SK-N-DZ (cell line): ENCODE data around the gene KCNQ1.

Experiments
- DNase-seq: peaks from one replicate; pipeline ENCODE4 v3.0.0-alpha.2; 2015; ENCODE audit warnings: low spot score

The KCNQ1 gene

DNA sequence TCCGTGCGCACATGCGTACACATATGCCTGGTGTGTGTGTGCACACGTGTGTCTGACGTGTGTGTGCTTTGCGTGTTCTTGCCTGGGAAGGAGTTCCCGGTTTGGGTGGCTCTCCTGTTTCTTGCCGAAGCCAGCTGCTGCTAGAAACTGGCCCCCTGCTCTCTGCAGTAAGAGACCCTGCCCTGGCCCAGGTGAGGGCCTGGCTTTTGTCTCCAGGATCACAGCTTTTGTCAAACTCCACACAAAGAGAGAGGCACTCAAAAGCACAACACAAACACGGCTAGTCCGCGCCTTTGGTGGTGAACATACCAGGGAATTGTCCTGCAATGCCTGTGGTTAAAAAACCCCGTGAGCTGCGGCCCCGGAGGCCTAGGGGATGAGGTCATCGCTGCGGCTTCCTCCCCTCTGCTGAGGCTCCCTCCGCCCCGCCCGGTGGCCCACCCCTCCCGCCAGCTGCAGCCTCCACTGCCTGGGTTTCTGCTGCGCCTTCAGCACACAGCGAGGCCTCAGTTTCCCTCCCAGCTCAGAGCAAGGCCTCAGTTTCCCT lies 88.9 kb downstream of the KCNQ1 start:
- DNase-seq = peak; percentile 16

DNA sequence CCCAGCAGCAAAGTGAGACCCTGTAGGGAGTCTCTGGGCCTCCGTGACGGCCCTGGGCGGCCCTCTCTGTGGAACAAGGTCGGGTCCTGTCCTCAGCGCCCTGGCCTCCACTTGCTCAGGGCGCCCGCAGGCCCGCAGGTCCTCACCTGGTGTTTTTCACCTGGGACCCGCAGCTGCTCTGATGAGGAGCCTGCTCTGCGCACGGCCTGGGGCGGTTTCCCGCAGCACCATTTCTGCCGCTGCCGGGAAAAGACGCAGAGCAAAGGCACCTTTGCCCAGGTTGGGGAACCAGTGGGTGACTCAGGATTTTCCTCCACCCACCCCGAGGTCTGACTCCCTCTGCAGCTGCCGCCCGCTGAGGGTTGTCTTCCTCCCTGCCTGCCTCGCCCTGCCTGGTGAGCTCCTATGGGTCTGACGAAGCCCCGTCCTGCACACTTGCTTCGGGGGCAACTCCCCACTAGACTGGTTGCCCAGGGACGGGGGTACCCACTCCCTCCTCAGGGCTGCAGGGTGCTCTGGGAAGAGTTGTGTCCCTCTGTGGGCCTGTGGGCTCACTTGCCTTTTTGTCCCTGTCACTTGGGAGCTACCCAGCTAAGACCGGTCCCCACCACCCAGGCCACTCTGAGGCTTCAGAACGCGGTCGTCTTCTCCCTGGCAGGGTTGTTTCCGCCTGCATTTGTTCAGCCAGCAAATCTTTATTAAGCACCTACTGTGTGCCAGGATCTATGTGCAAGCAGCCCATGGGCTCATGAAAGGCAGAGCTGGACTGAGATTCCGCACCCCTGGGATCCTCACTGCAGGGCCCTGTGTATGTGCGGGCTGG lies 89.5 kb downstream of the KCNQ1 start:
- no peak for DNase-seq

DNA sequence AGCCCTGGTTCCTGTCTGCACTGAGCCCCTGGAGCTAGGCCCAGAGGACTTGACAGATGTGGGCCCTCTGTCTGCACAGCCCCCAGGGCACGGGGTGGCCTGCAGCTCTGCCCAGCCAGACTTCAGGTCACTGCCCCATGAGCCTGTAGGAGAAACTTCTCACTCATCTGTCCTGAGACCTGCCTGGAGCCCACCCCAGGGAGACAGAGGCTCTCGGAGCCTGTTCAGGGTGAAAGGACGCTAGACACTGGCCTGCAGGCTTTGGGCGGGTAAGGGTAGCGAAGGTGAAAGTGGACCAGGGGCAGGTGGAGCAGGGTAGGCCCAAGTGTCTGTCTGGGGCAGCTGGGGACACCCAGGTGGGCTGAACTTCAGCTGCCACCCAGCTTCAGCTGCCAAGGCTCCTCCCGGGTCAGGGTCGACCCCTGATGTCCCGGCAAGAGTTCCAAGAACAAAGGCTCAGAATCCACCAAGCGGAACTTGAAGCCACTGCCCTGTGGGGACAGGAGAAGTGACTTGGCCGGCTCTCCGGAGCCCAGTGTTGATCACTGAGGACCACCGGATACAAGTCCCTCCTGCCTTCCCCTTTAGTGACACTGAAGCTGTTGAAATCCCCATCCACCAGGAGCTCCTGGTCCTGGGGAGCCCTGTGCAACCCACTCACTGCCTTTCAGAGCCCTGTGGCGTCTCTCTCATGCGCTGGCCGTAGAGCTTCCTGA lies 90.3 kb downstream of the KCNQ1 start:
- no peak for DNase-seq

DNA sequence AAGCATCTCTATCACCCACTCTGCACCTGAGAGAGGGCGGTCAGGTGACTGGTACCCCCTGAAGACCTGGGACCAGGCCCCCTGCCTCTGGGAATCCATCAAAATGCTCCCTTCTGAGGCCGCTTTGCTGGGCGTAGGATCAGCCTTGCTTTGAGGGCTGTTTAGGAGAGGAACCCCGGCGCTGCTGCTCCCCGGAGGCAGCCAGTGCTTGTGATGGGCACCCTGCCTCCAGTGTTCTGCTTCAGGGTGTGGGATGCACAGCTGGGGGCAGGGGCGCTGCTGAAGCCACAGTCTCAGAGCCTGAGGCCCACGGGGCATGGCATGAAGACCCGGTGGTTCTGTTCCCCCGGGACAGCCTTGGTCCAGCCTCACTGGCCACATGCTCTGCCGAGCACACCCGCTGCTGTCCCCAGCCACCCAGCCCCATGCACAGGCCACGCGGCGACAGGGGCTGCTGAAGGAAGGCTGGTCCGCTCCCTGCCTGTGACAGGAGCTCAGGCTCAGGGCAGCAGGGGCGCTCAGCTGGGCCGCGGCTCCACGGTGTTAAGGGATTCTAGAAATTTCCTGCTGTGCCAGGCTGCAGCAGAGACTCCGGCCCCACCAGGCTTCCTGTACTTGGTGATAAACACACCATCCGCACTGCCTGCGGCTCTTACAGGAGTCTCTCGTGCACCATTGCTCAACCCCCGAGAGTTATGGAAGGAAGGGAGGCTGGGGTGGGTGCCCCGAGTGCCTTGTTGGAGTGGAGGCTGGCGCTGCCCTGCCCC lies 91.0 kb downstream of the KCNQ1 start:
- no peak for DNase-seq

DNA sequence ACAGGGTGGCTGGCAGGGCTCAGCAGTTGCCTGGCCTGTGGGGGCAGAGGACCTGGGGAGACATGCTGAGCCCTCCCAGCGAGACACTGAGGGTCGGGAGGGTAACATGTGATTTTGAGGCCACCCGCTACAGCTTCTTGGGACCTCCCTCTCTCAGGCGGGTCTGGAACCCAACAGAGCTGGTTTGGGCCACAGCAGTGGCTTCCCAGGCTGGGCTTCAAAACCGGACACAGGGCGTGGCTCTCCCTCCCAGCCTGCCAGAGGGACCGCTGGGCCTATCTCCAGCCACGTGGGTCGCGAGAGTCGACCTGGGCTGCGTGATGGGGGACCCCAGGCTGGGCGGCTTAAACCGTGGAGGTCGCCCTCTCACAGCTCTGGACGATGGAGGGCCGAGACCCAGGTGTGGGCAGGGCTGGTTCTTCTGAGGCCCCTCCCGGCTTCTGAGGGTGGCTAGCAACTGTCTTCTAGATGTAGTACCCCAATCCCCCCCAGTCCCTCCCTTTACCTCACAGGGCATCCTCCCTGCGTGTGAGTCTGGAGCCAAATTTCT lies 91.7 kb downstream of the KCNQ1 start:
- no peak for DNase-seq

DNA sequence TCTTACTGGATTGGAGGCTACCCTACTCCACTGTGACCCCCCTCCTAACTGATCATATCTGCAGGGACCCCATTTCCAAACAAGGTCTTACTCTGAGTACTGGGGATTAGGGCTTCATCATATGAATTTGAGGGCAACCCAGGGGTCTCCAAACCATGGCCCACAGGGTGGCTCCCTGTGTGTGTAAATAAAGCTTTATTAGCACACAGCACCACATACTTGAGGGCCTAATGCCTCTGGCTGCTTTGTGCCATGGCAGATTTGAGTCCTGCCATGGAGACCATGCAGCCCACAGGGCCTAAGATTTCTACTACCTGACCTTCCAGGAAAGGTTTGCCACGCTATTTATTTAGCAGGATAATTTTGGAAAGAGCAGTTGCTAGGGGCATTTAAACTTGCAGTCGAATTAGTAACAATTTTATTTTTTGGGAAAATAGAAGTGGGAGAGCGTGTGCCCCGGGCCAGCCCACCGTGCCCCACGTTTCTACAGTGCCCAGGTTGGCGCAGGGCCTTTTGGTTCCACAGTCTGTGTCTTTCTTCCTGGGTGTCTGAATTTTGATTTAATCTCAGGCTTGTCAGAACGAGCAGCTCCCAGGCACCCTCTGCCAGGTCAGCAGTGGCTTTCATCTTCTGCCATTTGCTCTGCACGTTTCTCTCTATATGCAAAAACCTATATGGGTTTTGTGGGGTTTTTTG lies 92.3 kb downstream of the KCNQ1 start:
- DNase-seq = no peak

DNA sequence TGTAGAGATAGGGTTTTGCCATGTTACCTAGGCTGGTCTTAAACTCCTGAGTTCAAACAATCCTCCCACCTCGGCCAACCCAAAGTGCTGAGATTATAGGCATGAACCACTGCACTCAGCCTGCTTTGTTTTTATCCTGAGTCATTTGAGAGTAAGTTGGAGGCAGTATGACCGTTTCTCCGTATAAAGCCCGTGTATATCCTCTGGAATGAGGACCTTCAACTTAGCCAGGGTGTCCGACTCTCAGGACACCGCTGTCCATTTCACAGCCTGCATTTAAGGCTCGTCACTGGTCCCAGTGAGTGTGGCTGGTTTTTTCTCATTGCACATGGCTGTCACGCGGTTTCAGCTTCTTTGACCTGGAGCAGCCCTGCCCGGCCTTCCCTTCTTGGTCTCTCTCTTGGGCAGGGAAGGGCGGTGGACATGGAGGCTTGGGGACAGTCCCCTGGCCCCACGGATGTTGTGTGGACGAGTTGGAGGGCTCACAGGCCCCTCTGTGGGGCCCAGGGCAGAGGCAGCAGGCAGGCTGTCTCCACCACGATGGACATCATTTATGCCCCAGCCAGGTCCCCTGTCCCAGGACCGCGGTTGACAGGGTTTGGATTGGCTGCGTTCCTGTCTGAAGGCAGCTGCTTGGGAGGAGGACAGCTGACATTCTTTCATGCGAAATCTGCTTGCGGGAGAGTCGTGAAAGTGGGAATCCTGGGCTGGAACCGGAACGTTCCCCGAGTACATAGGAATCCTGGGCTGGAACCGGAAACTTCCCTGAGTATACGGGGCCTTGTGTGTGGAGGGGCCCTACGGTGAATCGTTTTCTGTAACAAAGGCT lies 93.3 kb downstream of the KCNQ1 start:
- DNase-seq = no peak

DNA sequence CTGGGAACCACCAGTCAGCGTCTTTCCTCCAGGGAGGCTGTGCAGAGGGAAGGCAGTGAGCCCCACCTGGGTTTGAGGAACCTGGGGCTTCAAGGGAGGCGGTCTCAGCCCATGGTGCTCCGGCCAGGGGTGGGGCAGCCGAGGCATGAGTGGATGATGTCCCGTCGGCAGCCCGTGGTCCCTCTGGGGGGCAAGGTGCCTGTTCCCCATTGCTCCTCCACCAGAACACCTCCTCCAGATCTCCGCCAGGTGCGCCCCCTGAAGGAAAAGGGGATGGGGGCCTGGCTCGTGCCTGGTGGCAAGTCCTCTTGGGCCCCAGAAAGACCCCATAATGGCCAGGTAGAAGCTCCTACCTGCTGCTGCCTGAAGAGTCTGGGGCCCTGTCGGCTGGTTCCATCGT lies 94.1 kb downstream of the KCNQ1 start:
- no peak for DNase-seq

DNA sequence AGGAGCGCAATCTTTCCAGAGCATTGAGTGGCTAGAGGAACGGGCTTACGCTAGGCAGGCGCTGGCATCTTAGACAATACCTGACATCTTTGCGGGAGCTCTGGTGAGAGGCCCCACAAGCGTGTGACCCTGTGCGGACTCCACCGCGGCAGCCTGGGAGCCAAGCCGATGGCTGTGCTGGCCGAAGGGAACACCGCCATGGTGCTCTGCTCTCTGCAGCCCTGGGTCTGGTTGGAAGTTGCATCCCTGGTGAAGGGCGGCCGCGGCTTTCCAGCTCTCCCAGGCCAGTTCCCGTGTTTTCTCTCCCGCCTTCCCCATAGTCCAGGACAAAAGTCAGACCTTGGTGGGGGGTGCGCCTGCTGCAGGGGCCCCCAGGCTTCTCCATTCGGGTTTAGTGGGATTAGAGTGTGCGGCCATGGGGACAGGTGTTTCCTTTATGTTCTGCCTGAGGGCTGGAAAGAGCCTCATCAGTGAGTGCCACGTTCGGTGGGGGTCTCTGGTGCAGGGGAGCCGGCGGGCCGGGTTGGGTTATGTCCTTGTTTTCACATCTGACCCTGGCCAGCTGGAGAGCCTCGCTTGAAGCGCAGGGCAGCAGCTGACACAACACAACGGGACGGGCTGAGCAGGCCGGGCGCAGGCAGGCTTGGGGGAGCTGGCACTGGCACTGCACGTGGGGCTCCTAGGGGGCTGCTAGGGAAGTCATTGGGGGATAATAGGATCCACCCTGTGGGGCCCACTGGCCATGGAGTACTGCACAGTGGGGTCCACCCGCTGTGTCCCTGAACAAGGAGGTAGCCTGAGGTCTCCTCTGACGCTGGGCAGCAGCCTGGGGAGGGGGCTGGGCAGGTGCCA lies 94.8 kb downstream of the KCNQ1 start:
- DNase-seq = no peak

DNA sequence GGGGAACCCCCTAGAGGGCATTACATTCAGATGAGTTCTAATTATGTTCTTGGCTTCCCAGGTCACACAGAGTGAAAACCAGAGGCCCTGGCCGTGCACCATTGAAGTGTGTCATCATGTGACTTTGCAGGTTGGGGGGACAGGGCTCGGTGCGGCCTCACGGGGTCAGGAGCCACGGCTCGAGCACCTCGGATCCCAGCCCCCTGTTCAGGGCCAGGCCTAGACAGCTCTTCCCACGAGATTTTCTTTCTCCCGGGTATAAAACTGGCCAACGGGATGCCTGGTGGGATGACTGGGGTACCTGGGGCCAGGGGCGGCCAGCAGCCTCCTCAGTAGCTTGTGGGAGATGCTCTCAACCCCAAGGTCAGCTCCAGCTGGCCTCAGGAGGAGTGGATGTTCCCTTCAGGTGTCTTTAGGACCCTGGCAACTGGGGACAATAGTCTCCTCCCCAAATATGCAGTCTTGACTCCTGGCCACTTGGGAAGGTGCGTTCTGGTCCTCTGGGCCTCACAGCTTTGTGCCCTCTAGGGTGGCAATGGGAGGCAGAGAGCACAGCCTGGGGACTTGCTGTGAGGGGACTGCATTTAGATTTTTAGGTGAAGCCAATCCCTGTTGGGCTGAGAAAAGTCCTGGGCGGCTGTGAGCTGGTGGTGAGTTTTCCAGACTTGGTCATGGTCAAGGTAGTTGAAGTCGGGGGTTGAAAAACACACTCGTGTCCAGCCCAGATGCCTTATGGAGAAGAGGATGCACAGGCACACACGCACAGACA lies 95.6 kb downstream of the KCNQ1 start:
- no peak for DNase-seq

DNA sequence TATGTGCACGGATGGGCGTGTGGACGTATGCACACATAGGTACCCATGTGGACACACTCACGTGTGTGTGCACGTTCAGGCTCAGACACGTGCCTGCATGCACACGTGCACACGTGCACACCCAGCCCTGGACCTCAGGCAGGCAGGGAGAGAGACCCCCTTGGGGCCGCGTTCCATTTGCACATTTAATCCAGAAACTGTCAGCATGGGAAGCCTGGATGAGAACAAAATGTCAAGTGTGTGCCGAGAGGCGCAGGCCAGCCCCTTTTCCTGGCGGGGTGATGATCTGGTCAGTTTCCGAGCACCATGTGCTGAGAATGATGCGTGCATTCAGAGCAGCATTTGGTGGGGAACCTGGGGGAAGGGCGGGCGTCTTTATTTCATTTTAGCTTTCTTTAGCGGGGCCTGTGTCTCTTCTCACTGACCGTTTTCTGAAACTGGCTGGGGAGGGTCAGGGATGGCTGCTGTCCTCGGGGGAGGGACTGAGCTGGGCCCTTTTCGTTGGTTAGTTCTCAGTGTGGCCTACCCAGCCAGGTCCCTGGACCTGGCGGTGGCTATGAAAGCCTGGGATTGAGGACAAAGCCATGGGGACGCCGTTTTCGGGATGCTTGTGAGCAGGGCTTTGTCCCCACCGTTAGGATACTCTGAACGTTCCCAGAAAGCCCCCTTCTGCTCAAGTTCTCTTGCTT lies 96.3 kb downstream of the KCNQ1 start:
- DNase-seq = no peak

DNA sequence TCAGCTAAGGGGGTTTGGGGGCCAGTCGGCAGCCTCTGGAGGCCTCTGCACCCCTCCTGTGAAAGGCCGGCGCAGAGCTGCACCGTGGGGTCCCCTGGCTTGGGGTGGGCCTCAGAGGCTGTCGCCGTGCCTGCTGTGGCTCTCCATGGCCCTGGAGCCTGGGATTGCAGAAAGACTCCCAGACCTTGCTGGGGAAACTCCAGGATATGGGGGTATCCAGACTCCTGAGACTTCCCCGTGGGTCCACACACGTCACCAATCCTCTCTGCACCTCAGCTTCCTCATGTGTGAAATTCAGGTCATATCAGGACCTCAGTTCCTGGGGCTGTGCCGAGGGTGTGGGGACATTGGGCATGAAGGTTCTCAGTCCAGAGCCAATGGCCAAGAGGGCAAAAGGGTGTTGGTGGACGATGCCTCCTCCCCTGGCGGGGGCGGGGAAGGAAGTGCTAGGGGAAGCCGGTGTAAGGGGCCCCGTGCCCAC lies 97.1 kb downstream of the KCNQ1 start:
- DNase-seq = no peak

DNA sequence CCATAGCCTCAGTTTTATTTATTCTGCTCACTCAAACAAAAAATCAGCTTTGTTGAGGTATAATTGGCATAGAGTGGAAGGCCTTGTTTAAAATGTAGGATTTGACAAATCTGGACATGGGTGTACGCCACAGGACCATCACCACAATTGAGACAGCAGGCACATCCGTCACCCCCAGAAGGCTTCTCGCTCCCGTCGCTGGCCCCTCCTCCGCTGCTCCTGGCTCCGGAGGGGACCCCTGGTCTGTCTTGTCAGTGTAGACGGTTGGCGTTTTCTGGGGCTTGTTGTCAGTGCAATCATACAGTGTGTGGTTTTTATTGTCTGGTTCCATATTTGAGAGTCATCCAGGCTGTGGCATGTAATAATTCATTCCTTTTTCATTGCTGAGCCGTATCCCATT lies 97.6 kb downstream of the KCNQ1 start:
- no peak for DNase-seq

DNA sequence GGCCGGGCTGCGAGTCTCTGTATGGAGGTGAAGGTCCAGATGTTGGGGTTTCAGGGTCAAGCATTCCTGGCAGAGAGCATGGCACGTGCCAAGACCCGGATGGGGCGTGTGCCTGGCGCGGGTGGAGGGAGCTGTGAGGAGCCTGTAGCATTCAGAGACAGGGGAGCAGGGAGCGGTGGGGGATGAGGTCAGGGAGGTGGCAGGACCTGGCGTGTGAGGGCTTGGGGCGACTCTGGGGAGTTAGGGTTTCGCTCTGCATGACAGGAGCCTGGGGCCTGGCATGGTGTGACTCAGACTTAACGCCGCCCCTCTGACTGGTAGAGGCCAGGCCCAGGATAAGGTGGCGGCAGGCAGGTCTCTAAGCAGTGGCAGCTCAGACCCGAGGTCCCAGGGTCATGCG lies 103.0 kb downstream of the KCNQ1 start:
- no peak for DNase-seq

DNA sequence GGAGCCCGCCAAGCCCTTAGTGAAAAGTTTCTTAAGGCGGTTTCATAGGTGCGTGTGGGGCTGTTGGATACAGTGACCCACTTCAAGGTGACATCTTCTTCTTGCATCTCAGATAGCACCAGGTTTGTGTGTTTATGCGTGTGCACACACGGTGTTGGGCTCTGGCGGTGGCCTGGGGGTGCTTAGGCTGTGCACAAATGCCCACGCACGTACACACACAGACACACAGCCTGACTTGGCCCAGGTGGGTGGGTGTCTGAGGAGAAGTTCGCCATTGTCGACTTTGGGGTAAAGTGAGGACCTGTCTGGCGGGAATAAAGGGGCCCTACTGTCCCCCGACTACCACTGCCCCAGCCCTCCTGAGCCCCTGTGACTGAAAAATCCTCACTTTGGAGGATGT lies 103.8 kb downstream of the KCNQ1 start:
- DNase-seq = no peak

DNA sequence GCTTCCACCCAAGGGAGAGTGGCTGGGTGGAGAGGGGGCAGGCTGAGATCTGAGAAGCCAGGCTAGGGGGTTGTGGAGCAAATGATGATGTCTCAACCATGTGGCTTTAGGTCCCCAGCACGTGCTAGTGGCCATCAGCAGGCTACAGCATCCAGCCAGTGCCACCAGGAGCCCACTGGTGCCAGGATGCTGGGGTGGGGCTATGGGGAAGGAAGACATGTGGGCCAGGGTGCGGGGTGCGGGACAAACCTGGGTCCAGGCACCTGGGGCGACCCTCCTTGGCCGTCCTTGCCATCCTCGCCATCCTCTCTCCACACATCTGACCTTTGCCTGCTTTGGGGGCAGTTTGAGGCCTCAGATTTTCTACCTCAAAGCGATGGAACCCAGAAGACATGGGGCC lies 104.3 kb downstream of the KCNQ1 start:
- no peak for DNase-seq

DNA sequence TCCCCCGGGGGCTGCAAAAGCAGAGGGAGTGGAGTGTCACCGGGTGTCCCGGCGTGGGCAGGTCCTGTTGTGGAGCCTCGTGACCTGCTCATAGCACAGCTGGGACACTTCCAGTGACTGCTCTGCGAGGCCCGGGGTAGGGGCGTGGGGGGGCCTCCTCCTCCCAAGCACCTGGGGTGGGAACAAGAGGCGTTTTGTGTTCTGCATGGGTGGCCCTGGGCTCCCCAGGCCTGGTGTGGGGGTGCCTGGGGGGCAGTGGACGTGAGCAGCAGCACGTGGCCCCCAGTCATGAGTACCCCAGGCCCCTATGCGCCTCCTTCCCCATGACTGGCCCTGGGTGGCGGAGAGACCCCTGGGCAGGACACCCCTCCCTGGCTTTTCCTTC lies 104.7 kb downstream of the KCNQ1 start:
- no peak for DNase-seq
